Caki2 (cell line): ENCODE data around the gene BACH2. TPM values are rescaled to one million over a fixed set of nuclear protein-coding genes. Genes with fewer than 3 reads are reported as not detected.
"Not testable (repeated sequence)": the region's sequence is repeated elsewhere in the genome, so short reads cannot be mapped to it uniquely, and the experiment has no call there.

ENCODE experiments used
- DNase-seq: peaks from one replicate; pipeline ENCODE4 v3.0.0-alpha.2; 2015; ENCODE audit warnings: low read depth
- in situ Hi-C: cut with HindIII; loops from 2 replicates; pipeline ENCODE4 v1.10.0; 2016; ENCODE audit warnings: low sequenced_read_pairs, low pct_unique_long_range_greater_than_20kb, mixed read lengths
- total RNA-seq: library from RNA; depleted of rRNA; stranded (reverse); fragments of >200 nt; shearing (Covaris generic); gene quantifications from 2 replicates; pipeline ENCODE4 v1.2.3, GENCODE V29; 2014; ENCODE audit warnings: low replicate concordance

Gene BACH2
- total RNA-seq, 1 experiment from 2014 or later: 8.1 TPM

- DNase-seq: no peak
- in situ Hi-C loops: no loop called here
Measured at GRCh38 chr6:90158936-90159335, 137.7 kb downstream of the BACH2 start.

- in situ Hi-C loops: no loop called here
Measured at GRCh38 chr6:90157441-90157840, 139.2 kb downstream of the BACH2 start.

GRCh38 chr6:90156861-90157260, 139.8 kb downstream of the BACH2 start:
- DNase-seq: no peak
- in situ Hi-C loops: no loop called here

More at GRCh38 chr6:90157441-90157840, 139.2 kb downstream of the BACH2 start:
- no peak for DNase-seq

GRCh38 chr6:90154755-90155470, 141.7 kb downstream of the BACH2 start:
- DNase-seq: no peak
- in situ Hi-C loops: no loop called here

GRCh38 chr6:90151576-90152422, 144.8 kb downstream of the BACH2 start:
- in situ Hi-C loops: no loop called here
- no peak for DNase-seq

GRCh38 chr6:90149280-90149679, 147.4 kb downstream of the BACH2 start:
- no peak for DNase-seq
- in situ Hi-C loops: no loop called here

- in situ Hi-C loops: no loop called here
Measured at GRCh38 chr6:90148867-90149266, 147.8 kb downstream of the BACH2 start.

GRCh38 chr6:90146921-90147649, 149.6 kb downstream of the BACH2 start:
- in situ Hi-C loops: no loop called here
- DNase-seq: no peak

More at GRCh38 chr6:90148867-90149266, 147.8 kb downstream of the BACH2 start:
- no peak for DNase-seq

GRCh38 chr6:90146024-90146423, 150.6 kb downstream of the BACH2 start:
- in situ Hi-C loops: no loop called here
- DNase-seq: no peak

- in situ Hi-C loops: no loop called here
- DNase-seq: no peak
Measured at GRCh38 chr6:90144928-90145555, 151.6 kb downstream of the BACH2 start.

- no peak for DNase-seq
- in situ Hi-C loops: no loop called here
Measured at GRCh38 chr6:90144396-90144795, 152.2 kb downstream of the BACH2 start.

- no peak for DNase-seq
- in situ Hi-C loops: no loop called here
Measured at GRCh38 chr6:90140683-90141082, 156.0 kb downstream of the BACH2 start.

GRCh38 chr6:90139272-90139817, 157.3 kb downstream of the BACH2 start:
- DNase-seq: no peak
- in situ Hi-C loops: no loop called here

- in situ Hi-C loops: no loop called here
- DNase-seq: no peak
Measured at GRCh38 chr6:90136837-90137568, 159.6 kb downstream of the BACH2 start.

GRCh38 chr6:90136176-90136575, 160.5 kb downstream of the BACH2 start:
- DNase-seq: no peak

GRCh38 chr6:90135667-90136066, 161.0 kb downstream of the BACH2 start:
- in situ Hi-C loops: no loop called here
- DNase-seq: no peak

More at GRCh38 chr6:90136176-90136575, 160.5 kb downstream of the BACH2 start:
- in situ Hi-C loops: no loop called here

- in situ Hi-C loops, DNase-seq: not testable (repeated sequence)
Measured at GRCh38 chr6:90133664-90134063, 163.0 kb downstream of the BACH2 start.
